Activated CD8-positive, alpha-beta memory T cell treated with anti-CD3 and anti-CD28 coated beads, Interleukin-2, amount 10 ng/mL, durations not matched to agents 7 days and 5 days (primary cell): ENCODE data around the gene OPRL1. TPM values are rescaled to one million over a fixed set of nuclear protein-coding genes. Genes with fewer than 3 reads are reported as not detected.
"Not testable (repeated sequence)": the region's sequence is repeated elsewhere in the genome, so short reads cannot be mapped to it uniquely, and the experiment has no call there.

ENCODE experiments used
- ATAC-seq: fragments of 150-1000 bp; cut with Tn5 transposase; one replicate; pipeline ENCODE4 v1.10.0; 2021; ENCODE audit warnings: moderate library complexity
- CTCF ChIA-PET: fragments of 350-600 bp; sonication (Branson Sonifier 250); formaldehyde crosslinking; loops from one replicate; lab custom pipeline; 2021; ENCODE audit warnings: antibody characterized with exemption; lab: Charles Lee
- DNase-seq: peaks from one replicate; pipeline ENCODE4 v3.0.0-alpha.2; 2020
- H3K27ac Mint-ChIP-seq: one replicate; pipeline ENCODE4 v1.8.0; 2021; ENCODE audit warnings: mild to moderate bottlenecking, mixed read lengths
- H3K27me3 Mint-ChIP-seq: one replicate; pipeline ENCODE4 v1.8.0; 2021; ENCODE audit warnings: mixed read lengths
- H3K36me3 Mint-ChIP-seq: one replicate; pipeline ENCODE4 v1.8.0; 2021; ENCODE audit warnings: mild to moderate bottlenecking, mixed read lengths
- H3K4me1 Mint-ChIP-seq: one replicate; pipeline ENCODE4 v1.8.0; 2021; ENCODE audit warnings: mixed read lengths
- H3K4me3 Mint-ChIP-seq: one replicate; pipeline ENCODE4 v1.8.0; 2021; ENCODE audit warnings: mild to moderate bottlenecking, moderate library complexity, mixed read lengths
- H3K9me3 Mint-ChIP-seq: one replicate; pipeline ENCODE4 v1.8.0; 2022; ENCODE audit warnings: low read depth, mixed read lengths
- total RNA-seq, 2 experiments: library from RNA; stranded (reverse); gene quantifications; one replicate each; pipeline ENCODE4 v1.2.3, GENCODE V29; 2021

Gene OPRL1
- total RNA-seq, 2 experiments from 2014 or later, result 0.75 to 0.99 TPM

DNA sequence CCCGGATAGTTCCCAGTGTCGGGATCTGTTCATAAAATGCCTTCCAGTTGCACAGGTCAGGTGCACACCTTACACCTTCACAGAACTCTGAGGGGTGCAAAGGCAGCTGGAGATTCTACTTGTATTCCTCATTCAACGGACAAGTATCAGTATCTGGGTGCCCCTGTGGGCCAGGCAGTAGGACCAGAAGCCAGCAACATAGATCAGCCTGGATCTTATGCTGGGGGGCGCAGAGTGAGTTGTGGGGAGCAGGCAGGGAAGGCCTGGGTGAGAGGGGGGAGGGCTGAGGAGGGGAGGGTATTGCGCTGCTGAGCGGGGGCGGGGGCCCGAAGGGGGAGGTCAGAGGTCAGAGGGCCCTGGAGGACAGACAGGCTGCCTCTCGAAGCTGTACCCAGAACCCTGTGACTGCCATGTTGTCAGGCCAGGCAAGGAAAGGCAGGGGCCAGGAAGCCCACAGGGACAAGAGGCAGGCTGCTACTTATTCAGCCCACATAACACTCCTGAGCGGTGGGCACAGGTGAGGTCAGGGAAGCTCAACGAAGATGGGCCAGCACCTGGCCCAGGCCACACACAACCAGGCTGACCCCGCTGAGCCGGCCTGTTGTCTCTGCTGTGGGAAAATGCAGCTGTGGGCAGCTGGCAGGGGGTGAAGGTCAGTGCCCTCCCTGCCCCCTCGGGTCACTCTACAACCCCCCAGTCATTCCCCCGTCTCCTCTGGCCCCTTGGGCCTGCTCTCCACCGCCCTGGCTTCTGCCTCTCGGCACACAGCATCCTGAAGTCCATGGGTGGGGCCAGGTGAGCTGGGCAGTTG, 1.1 kb downstream of the OPRL1 start:
- peak overlapping the region; percentile 67 for H3K4me3 Mint-ChIP-seq
- H3K27ac Mint-ChIP-seq, result peak overlapping the region; percentile 62
- peaks cover 26% of the 10 kb centered on the region for H3K27me3 Mint-ChIP-seq
- DNase-seq (no peak), ATAC-seq (no peak)
- CTCF ChIA-PET, result interaction anchor here (0.9 to 8.4 kb wide), 6 partner anchors 14 to 101 kb away, joined by 3 to 110 read pairs (median 19); no protein-coding TSS in a partner anchor
- H3K9me3 Mint-ChIP-seq, result no peaks in the 10 kb centered on the region
- H3K36me3 Mint-ChIP-seq, result peaks cover 10% of the 10 kb centered on the region
- peaks cover 31% of the 10 kb centered on the region for H3K4me1 Mint-ChIP-seq

GRCh38 chr20:64081624-64081964, 1.7 kb downstream of the OPRL1 start:
- no peak overlapping the region for H3K27ac Mint-ChIP-seq
- peaks cover under 1% of the 10 kb centered on the region for H3K9me3 Mint-ChIP-seq
- peaks cover 30% of the 10 kb centered on the region for H3K27me3 Mint-ChIP-seq
- peaks cover 10% of the 10 kb centered on the region for H3K36me3 Mint-ChIP-seq
- CTCF ChIA-PET, result interaction anchor here (1.4 to 8.4 kb wide), 5 partner anchors 14 to 101 kb away, joined by 3 to 110 read pairs (median 35); no protein-coding TSS in a partner anchor
- H3K4me1 Mint-ChIP-seq, result peaks cover 26% of the 10 kb centered on the region
- DNase-seq (no peak), ATAC-seq (no peak)
- no peak overlapping the region for H3K4me3 Mint-ChIP-seq

- ATAC-seq (no peak), DNase-seq (no peak)
- no peak overlapping the region for H3K27ac Mint-ChIP-seq
- H3K9me3 Mint-ChIP-seq, result peaks cover 2% of the 10 kb centered on the region
- CTCF ChIA-PET, result interaction anchor here (1.4 to 8.4 kb wide), 4 partner anchors 39 to 102 kb away, joined by 3 to 110 read pairs (median 18); no protein-coding TSS in a partner anchor
- peaks cover 23% of the 10 kb centered on the region for H3K4me1 Mint-ChIP-seq
- no peak overlapping the region for H3K4me3 Mint-ChIP-seq
- H3K36me3 Mint-ChIP-seq, result peaks cover 9% of the 10 kb centered on the region
- peaks cover 30% of the 10 kb centered on the region for H3K27me3 Mint-ChIP-seq
Measured at GRCh38 chr20:64082126-64082731, 2.3 kb downstream of the OPRL1 start.

DNA sequence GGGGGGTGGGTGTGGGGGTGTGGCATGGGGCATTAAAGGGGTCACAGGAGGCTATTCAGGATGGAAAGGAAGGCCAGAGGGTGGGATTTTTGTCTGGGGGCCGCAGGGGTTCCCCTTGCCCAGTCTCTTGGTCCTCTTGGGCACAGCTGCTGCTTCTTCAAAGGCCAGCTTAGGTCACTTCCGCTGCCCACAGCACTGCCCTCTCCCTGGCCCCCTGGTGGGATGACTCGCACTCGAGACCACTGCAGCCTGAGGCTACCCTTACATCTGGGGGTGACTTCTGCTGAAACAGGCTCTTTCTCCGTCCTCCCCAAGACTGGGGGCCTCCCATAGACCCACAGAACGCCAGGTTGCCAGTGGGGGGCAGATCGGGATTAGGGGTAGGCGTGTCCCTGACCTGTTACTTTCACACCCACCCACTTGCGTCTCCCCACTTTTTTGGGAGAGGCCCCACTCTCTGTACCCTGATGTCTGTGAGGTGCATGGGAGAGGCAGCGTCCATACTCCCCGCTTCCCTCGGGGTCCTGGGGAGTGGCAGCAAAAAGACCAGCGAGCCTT, 3.0 kb downstream of the OPRL1 start:
- Mint-ChIP-seq H3K4me3 (peak overlapping the region; percentile 58), H3K4me1 (peaks cover 22% of the 10 kb centered on the region), H3K27me3 (peaks cover 30% of the 10 kb centered on the region), H3K9me3 (peaks cover 2% of the 10 kb centered on the region), H3K27ac (no peak overlapping the region), H3K36me3 (peaks cover 5% of the 10 kb centered on the region)
- no peak for ATAC-seq
- CTCF ChIA-PET, result interaction anchor here (1.0 to 8.4 kb wide), 15 partner anchors 13 to 587 kb away, joined by 3 to 110 read pairs (median 5); partner anchors contain the start of genes NPBWR2, PCMTD2, SAMD10 and TCEA2
- DNase-seq, result no peak

DNA sequence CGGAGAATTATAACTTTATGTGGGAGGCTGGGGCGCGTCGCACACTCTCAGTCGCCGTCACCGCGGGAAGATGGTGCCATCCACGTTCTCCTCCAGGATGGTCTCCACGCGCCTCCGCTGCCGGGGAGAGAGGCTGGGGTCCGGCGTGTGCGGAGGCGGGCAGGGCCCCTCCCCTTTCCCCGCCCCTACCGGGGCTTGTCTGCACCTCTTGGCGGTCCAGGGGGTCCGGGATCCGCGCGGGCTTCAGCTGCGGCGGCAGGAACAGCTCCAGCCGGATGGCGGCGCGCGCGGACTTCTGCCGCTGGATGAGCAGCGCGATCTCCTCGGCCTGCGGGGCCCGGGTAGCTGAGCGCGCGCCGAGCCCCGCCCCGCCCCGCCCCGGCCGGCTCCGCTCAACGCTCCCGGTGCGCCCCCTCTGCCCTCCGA, 3.5 kb downstream of the OPRL1 start:
- Mint-ChIP-seq H3K9me3 (peaks cover 2% of the 10 kb centered on the region), H3K4me1 (peaks cover 22% of the 10 kb centered on the region), H3K4me3 (peak overlapping the region; percentile 58), H3K27me3 (peaks cover 30% of the 10 kb centered on the region), H3K27ac (no peak overlapping the region), H3K36me3 (peaks cover 4% of the 10 kb centered on the region)
- DNase-seq (peak; percentile 78), ATAC-seq (peak; percentile 48)
- CTCF ChIA-PET, result interaction anchor here (0.7 to 8.4 kb wide), 17 partner anchors 12 to 587 kb away, joined by 3 to 110 read pairs (median 5); partner anchors contain the start of genes NPBWR2, PCMTD2, SAMD10 and TCEA2

GRCh38 chr20:64083804-64084684, 4.2 kb downstream of the OPRL1 start, which contains the start of gene LKAAEAR1:
LKAAEAR1 (minus strand) TSS chr20:64084398; CDS start chr20:64084219, 179 bp downstream.
- peaks cover 1% of the 10 kb centered on the region for H3K36me3 Mint-ChIP-seq
- H3K9me3 Mint-ChIP-seq, result peaks cover 2% of the 10 kb centered on the region
- DNase-seq (no peak), ATAC-seq (no peak)
- H3K27ac Mint-ChIP-seq, result no peak within 1 kb of the TSS
- CTCF ChIA-PET, result interaction anchor here (0.7 to 8.4 kb wide), 17 partner anchors 12 to 588 kb away, joined by 3 to 110 read pairs (median 5); partner anchors contain the start of genes NPBWR2, PCMTD2, SAMD10 and TCEA2
- H3K4me1 Mint-ChIP-seq, result peaks cover 22% of the 10 kb centered on the region
- peak within 1 kb of the TSS; percentile 58 for H3K4me3 Mint-ChIP-seq
- peaks cover 30% of the 10 kb centered on the region for H3K27me3 Mint-ChIP-seq

DNA sequence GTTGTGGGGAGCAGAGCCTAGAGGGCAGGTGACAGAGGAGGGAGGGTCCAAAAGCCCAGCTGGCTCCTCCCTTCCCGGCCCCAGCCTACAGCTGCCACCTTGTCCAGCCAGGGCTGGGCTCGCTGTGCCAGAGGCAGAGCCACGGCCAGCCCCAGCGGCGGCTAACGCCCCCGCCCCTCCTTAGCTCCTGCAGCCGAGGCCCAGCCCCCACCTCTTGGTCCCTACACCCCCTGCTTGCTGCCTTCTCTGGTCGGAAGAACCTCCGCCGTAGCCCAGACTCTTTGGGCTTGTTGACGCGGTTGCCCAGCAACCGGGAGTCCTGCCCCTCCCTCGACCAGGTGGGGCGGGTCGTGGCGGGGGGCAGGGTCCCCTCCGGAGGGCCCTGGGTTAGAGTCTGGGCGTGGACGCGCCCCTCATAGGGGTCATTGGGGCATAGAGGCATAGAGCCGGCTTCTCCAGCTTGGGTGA, 4.8 kb downstream of the OPRL1 start:
- CTCF ChIA-PET, result interaction anchor here (1.2 to 8.4 kb wide), 10 partner anchors 11 to 201 kb away, joined by 4 to 110 read pairs (median 6); partner anchors contain the start of gene TCEA2
- Mint-ChIP-seq H3K4me1 (peaks cover 22% of the 10 kb centered on the region), H3K27ac (no peak overlapping the region)

GRCh38 chr20:64086801-64087200, 6.9 kb downstream of the OPRL1 start:
- Mint-ChIP-seq H3K36me3 (no peaks in the 10 kb centered on the region), H3K9me3 (peaks cover 2% of the 10 kb centered on the region), H3K4me1 (peaks cover 16% of the 10 kb centered on the region), H3K4me3 (no peak overlapping the region), H3K27ac (no peak overlapping the region), H3K27me3 (peaks cover 27% of the 10 kb centered on the region)
- DNase-seq (no peak), ATAC-seq (no peak)
- CTCF ChIA-PET, result interaction anchor here (1.0 to 4.8 kb wide), 4 partner anchors 9 to 48 kb away, joined by 3 to 30 read pairs (median 4); no protein-coding TSS in a partner anchor

More for the DNA sequence above, 4.8 kb downstream of the OPRL1 start:
- DNase-seq (no peak), ATAC-seq (no peak)
- Mint-ChIP-seq H3K27me3 (peaks cover 30% of the 10 kb centered on the region), H3K36me3 (no peaks in the 10 kb centered on the region), H3K9me3 (peaks cover 2% of the 10 kb centered on the region), H3K4me3 (peak overlapping the region; percentile 54)

- peaks cover 11% of the 10 kb centered on the region for H3K4me1 Mint-ChIP-seq
- CTCF ChIA-PET, result interaction anchor here (1.2 kb wide), 1 partner anchor 33 kb away, joined by 4 read pairs; no protein-coding TSS in a partner anchor
- not testable (repeated sequence) for H3K9me3 Mint-ChIP-seq, H3K4me3 Mint-ChIP-seq, H3K27ac Mint-ChIP-seq, H3K36me3 Mint-ChIP-seq, DNase-seq, ATAC-seq
- peaks cover 26% of the 10 kb centered on the region for H3K27me3 Mint-ChIP-seq
Measured at GRCh38 chr20:64087226-64087825, 7.4 kb downstream of the OPRL1 start.

- H3K4me1 Mint-ChIP-seq, H3K36me3 Mint-ChIP-seq, ATAC-seq, H3K9me3 Mint-ChIP-seq, H3K27ac Mint-ChIP-seq, CTCF ChIA-PET, H3K4me3 Mint-ChIP-seq, DNase-seq: not testable (repeated sequence)
- H3K27me3 Mint-ChIP-seq, result peaks cover 22% of the 10 kb centered on the region
Measured at GRCh38 chr20:64088586-64088985, 8.7 kb downstream of the OPRL1 start.

DNA sequence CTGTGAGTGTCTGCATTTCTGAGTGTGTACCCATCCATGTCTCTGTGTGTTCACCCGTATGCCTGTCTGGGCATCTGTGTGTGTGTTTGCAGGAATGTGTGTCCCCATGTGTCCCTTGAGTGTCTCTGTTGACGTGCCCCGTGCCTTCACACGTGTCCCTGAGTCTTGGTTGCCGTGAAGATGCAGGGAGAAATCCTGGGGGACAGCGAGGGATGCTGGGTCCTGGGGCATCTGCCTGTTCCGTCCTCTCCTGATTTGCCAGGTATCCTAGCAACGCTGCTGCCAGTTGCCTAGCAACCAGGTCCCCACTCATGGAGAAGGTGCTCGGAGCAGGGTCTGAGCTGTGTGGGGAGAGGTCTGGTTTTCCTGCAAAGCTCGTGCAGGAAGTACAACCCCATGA, 10.3 kb downstream of the OPRL1 start:
- no peaks in the 10 kb centered on the region for H3K36me3 Mint-ChIP-seq
- DNase-seq, result no peak
- H3K4me1 Mint-ChIP-seq, result no peaks in the 10 kb centered on the region
- H3K27me3 Mint-ChIP-seq, result peaks cover 13% of the 10 kb centered on the region
- no peak overlapping the region for H3K27ac Mint-ChIP-seq
- no peak overlapping the region for H3K4me3 Mint-ChIP-seq
- CTCF ChIA-PET, result interaction anchor here (1.2 kb wide), 1 partner anchor 30 kb away, joined by 4 read pairs; no protein-coding TSS in a partner anchor
- peaks cover 2% of the 10 kb centered on the region for H3K9me3 Mint-ChIP-seq
- ATAC-seq, result no peak

DNA sequence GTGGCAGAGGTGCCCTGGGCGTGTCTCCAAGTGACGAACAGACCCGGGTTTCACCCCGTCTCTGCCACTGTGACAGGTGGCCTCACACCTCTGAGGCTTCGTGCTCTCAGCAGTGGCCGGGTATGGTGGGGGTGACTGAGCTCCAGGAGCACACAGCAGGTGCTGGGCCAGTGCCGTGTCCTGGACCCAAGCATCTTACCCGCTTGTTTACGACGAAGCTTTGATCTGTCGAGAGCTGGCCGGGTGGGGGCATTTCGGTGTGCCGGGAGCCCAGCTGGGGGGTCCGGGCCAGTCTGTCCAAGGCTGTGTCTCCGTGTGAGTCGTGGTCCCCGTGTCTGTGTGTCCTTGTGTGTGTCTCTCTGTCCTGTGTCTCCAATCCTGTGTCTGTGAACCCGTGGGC, 11.5 kb downstream of the OPRL1 start:
- ATAC-seq, result no peak
- no peak overlapping the region for H3K27ac Mint-ChIP-seq

More for the DNA sequence above, 11.5 kb downstream of the OPRL1 start:
- Mint-ChIP-seq H3K4me1 (no peaks in the 10 kb centered on the region), H3K9me3 (peaks cover 2% of the 10 kb centered on the region), H3K36me3 (no peaks in the 10 kb centered on the region), H3K4me3 (no peak overlapping the region), H3K27me3 (peaks cover 1% of the 10 kb centered on the region)
- no peak for DNase-seq
- CTCF ChIA-PET, result no interaction called here
